ENCODE data around the gene ARHGAP36. TPM values are rescaled to one million over a fixed set of nuclear protein-coding genes. Genes with fewer than 3 reads are reported as not detected.

ARHGAP36 gene
- total RNA-seq = not detected
- long read RNA-seq, donor 1 = 0 reads
- long read RNA-seq, donor 2 = 0 reads

GRCh38 chrX:131058136-131058868 lies at the start of gene ARHGAP36:
TSS of gene ARHGAP36 (plus strand) at chrX:131058346. CDS start at chrX:131081666, 23,320 bp downstream.
- DNase-seq (ENCODE audit: low spot score) = no peak
- intact Hi-C loops (cut with DNase I) = no loop called here

- intact Hi-C loops (cut with DNase I) = no loop called here
- DNase-seq (ENCODE audit: low spot score) = no peak
Observed at GRCh38 chrX:131010186-131010585, 48.0 kb upstream of the ARHGAP36 start.

GRCh38 chrX:131025336-131025735 lies 32.8 kb upstream of the ARHGAP36 start:
- intact Hi-C loops (cut with DNase I) = no loop called here
- DNase-seq (ENCODE audit: low spot score) = no peak

GRCh38 chrX:131032354-131033230 lies 25.6 kb upstream of the ARHGAP36 start:
- intact Hi-C loops (cut with DNase I) = no loop called here

GRCh38 chrX:131034063-131034462 lies 24.1 kb upstream of the ARHGAP36 start:
- DNase-seq (ENCODE audit: low spot score) = no peak
- intact Hi-C loops (cut with DNase I) = no loop called here

More at GRCh38 chrX:131032354-131033230, 25.6 kb upstream of the ARHGAP36 start:
- no peak for DNase-seq (ENCODE audit: low spot score)

GRCh38 chrX:131040781-131041180 lies 17.4 kb upstream of the ARHGAP36 start:
- intact Hi-C loops (cut with DNase I) = no loop called here

GRCh38 chrX:131041667-131042066 lies 16.5 kb upstream of the ARHGAP36 start:
- no peak for DNase-seq (ENCODE audit: low spot score)
- intact Hi-C loops (cut with DNase I) = no loop called here

More at GRCh38 chrX:131040781-131041180, 17.4 kb upstream of the ARHGAP36 start:
- DNase-seq (ENCODE audit: low spot score) = no peak

GRCh38 chrX:131045726-131046125 lies 12.4 kb upstream of the ARHGAP36 start:
- intact Hi-C loops (cut with DNase I) = no loop called here
- no peak for DNase-seq (ENCODE audit: low spot score)

GRCh38 chrX:131046596-131046995 lies 11.6 kb upstream of the ARHGAP36 start:
- intact Hi-C loops (cut with DNase I) = no loop called here
- DNase-seq (ENCODE audit: low spot score) = no peak

- DNase-seq (ENCODE audit: low spot score) = no peak
- intact Hi-C loops (cut with DNase I) = no loop called here
Observed at GRCh38 chrX:131047180-131047579, 11.0 kb upstream of the ARHGAP36 start.

GRCh38 chrX:131053076-131053475 lies 5.1 kb upstream of the ARHGAP36 start:
- no peak for DNase-seq (ENCODE audit: low spot score)
- intact Hi-C loops (cut with DNase I) = no loop called here

- no peak for DNase-seq (ENCODE audit: low spot score)
- intact Hi-C loops (cut with DNase I) = no loop called here
Observed at GRCh38 chrX:131054906-131055305, 3.2 kb upstream of the ARHGAP36 start.

- no peak for DNase-seq (ENCODE audit: low spot score)
- intact Hi-C loops (cut with DNase I) = no loop called here
Observed at GRCh38 chrX:131057706-131058105, 440 bp upstream of the ARHGAP36 start.

GRCh38 chrX:131059246-131059645 lies 1.1 kb downstream of the ARHGAP36 start:
- intact Hi-C loops (cut with DNase I) = no loop called here
- DNase-seq (ENCODE audit: low spot score) = no peak

GRCh38 chrX:131060147-131060546 lies 2.0 kb downstream of the ARHGAP36 start:
- no peak for DNase-seq (ENCODE audit: low spot score)
- intact Hi-C loops (cut with DNase I) = no loop called here

- DNase-seq (ENCODE audit: low spot score) = no peak
- intact Hi-C loops (cut with DNase I) = no loop called here
Observed at GRCh38 chrX:131061306-131061705, 3.2 kb downstream of the ARHGAP36 start.

GRCh38 chrX:131063613-131064012 lies 5.5 kb downstream of the ARHGAP36 start:
- DNase-seq (ENCODE audit: low spot score) = no peak
- intact Hi-C loops (cut with DNase I) = no loop called here

GRCh38 chrX:131066237-131066636 lies 8.1 kb downstream of the ARHGAP36 start:
- no peak for DNase-seq (ENCODE audit: low spot score)
- intact Hi-C loops (cut with DNase I) = no loop called here

GRCh38 chrX:131067216-131067615 lies 9.1 kb downstream of the ARHGAP36 start:
- intact Hi-C loops (cut with DNase I) = no loop called here
- no peak for DNase-seq (ENCODE audit: low spot score)
